ENCODE measurements around the gene TRUB1.

DNA sequence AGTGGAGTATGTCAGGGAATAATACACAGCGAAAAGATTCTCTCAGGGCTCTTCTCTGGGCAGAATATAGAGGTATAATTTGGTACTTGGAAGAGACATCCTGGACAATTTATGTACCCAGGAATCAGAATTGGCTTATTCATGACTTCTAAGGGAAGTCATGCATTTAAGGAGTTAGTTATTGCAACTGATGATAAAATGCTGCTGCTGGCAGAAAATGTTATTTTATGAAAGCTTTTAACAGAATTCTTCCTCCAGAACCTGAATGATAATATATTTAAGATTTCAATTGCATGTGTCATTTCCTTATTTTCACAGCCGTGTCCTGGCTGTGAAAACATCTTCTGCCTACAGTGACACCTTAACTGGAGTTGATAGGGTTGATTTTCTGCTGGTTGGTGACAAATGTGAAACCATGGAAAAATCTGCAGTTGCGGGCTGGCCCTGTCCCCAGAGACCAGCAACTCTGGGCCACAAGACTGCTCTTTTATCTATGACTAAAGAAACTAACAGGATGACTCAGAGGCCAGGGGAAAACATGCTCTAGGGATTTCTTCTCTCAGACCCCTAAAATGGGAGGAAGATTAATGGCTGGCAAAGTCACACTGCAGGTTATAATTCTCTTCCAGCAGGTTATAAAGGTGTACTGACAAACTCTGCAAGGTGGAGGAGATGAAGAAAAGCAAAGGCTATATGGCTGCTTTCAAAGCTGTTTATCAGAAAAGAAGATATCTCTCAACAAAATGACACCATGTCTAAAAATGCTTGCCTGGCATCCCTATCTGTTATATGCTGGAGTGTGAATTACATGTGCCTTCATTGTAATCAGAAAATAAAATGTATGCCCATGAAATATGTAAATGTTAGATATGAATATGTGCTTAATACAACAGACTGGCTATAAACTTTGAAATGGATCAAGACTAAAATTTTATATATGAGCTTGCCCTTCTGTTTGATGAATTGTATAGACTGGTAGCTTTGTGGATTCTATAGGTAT, 12.1 kb upstream of the TRUB1 start:
- TF ChIP-seq, protein P1, sequence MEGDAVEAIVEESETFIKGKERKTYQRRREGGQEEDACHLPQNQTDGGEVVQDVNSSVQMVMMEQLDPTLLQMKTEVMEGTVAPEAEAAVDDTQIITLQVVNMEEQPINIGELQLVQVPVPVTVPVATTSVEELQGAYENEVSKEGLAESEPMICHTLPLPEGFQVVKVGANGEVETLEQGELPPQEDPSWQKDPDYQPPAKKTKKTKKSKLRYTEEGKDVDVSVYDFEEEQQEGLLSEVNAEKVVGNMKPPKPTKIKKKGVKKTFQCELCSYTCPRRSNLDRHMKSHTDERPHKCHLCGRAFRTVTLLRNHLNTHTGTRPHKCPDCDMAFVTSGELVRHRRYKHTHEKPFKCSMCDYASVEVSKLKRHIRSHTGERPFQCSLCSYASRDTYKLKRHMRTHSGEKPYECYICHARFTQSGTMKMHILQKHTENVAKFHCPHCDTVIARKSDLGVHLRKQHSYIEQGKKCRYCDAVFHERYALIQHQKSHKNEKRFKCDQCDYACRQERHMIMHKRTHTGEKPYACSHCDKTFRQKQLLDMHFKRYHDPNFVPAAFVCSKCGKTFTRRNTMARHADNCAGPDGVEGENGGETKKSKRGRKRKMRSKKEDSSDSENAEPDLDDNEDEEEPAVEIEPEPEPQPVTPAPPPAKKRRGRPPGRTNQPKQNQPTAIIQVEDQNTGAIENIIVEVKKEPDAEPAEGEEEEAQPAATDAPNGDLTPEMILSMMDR (IDR thresholded peaks at IDR 0.05; ENCODE audit: low read length) = no peak
- no peak for TF ChIP-seq EZH2 (optimal IDR thresholded peaks at IDR 0.05; ENCODE audit: low read depth, low read length)
- no peak for TF ChIP-seq EZH2phosphoT487 (IDR thresholded peaks at IDR 0.05; ENCODE audit: low read length)
